ENCODE data around the gene MAPKAP1.

The MAPKAP1 gene

DNA sequence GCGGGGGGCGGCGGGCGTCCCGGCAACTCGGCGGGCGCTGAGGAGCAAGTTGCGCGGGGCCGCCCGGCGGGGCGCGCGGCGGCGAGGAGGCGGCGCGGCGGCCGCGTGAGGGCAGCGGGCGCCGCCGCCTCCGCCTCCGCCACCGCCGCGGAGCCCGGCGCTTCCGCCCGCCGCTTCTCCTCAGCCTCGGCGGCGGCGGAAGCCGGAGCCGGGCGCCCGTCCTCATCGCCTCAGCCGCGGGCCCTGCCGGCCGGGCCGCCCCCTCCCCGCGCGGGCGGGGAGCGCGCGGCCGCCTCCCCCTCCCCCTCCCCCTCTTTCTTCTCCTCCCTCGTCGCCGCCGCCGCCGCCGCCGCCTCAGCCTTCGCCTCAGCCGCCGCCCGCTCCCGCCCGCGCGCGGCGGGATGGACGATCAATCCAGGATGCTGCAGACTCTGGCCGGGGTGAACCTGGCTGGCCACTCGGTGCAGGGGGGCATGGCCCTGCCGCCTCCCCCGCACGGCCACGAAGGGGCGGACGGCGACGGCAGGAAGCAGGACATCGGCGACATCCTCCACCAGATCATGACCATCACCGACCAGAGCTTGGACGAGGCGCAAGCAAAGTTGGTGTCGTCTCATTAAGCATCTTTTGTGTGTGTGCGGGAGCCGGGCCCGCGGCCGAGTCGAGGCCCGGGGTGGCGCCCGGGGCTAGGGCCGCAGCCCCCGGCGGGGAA lies 40.2 kb upstream of the MAPKAP1 start, which contains the start of gene PBX3 (continued):
- no peak for TF ChIP-seq ARNTL (CRISPR knock-in tag; IDR thresholded peaks at IDR 0.05; ENCODE audit: borderline replicate concordance, low read depth)

DNA sequence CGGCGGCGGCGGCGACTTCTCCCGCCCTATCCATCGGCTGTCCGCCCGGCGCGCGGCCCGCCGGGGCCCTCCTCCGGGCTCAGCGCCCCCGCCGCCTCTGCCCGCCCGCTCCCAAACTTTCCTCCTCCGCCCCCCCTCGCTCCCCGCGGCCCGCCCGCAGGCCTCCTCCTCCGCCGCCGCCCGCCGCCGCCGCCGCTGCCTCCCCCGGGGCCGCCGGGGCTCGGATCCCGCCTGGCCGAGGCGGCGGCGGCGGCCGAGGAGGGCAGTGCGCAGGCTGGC lies 39.7 kb upstream of the MAPKAP1 start:
- ATAC-seq, result no peak
- TF ChIP-seq, protein P1, sequence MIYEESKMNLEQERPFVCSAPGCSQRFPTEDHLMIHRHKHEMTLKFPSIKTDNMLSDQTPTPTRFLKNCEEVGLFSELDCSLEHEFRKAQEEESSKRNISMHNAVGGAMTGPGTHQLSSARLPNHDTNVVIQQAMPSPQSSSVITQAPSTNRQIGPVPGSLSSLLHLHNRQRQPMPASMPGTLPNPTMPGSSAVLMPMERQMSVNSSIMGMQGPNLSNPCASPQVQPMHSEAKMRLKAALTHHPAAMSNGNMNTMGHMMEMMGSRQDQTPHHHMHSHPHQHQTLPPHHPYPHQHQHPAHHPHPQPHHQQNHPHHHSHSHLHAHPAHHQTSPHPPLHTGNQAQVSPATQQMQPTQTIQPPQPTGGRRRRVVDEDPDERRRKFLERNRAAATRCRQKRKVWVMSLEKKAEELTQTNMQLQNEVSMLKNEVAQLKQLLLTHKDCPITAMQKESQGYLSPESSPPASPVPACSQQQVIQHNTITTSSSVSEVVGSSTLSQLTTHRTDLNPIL (CRISPR knock-in tag; IDR thresholded peaks at IDR 0.05; ENCODE audit: low read depth), result no peak
- TF ChIP-seq SNAI2 (CRISPR knock-in tag; IDR thresholded peaks at IDR 0.05) (no peak), RARB (CRISPR knock-in tag; IDR thresholded peaks at IDR 0.05) (no peak), ZNF565 (CRISPR knock-in tag; conservative IDR thresholded peaks at IDR 0.05; ENCODE audit: low read depth) (no peak), ESRRG (CRISPR knock-in tag; IDR thresholded peaks at IDR 0.05) (no peak), GLIS3 (CRISPR knock-in tag; IDR thresholded peaks at IDR 0.05) (no peak), ZNF70 (CRISPR knock-in tag; IDR thresholded peaks at IDR 0.05) (no peak), BACH2 (CRISPR knock-in tag; IDR thresholded peaks at IDR 0.05; ENCODE audit: borderline replicate concordance) (no peak), PPARA (CRISPR knock-in tag; IDR thresholded peaks at IDR 0.05; ENCODE audit: borderline replicate concordance) (no peak), ARNTL (CRISPR knock-in tag; IDR thresholded peaks at IDR 0.05; ENCODE audit: borderline replicate concordance, low read depth) (no peak), ZFP30 (CRISPR knock-in tag; IDR thresholded peaks at IDR 0.05) (no peak), TCF4 (CRISPR knock-in tag; IDR thresholded peaks at IDR 0.05; ENCODE audit: borderline replicate concordance) (no peak), TOX (CRISPR knock-in tag; IDR thresholded peaks at IDR 0.05; ENCODE audit: borderline replicate concordance) (no peak), ISL1 (CRISPR knock-in tag; IDR thresholded peaks at IDR 0.05) (no peak), CSDC2 (CRISPR knock-in tag; IDR thresholded peaks at IDR 0.05) (no peak)
- TF ChIP-seq, protein P2, sequence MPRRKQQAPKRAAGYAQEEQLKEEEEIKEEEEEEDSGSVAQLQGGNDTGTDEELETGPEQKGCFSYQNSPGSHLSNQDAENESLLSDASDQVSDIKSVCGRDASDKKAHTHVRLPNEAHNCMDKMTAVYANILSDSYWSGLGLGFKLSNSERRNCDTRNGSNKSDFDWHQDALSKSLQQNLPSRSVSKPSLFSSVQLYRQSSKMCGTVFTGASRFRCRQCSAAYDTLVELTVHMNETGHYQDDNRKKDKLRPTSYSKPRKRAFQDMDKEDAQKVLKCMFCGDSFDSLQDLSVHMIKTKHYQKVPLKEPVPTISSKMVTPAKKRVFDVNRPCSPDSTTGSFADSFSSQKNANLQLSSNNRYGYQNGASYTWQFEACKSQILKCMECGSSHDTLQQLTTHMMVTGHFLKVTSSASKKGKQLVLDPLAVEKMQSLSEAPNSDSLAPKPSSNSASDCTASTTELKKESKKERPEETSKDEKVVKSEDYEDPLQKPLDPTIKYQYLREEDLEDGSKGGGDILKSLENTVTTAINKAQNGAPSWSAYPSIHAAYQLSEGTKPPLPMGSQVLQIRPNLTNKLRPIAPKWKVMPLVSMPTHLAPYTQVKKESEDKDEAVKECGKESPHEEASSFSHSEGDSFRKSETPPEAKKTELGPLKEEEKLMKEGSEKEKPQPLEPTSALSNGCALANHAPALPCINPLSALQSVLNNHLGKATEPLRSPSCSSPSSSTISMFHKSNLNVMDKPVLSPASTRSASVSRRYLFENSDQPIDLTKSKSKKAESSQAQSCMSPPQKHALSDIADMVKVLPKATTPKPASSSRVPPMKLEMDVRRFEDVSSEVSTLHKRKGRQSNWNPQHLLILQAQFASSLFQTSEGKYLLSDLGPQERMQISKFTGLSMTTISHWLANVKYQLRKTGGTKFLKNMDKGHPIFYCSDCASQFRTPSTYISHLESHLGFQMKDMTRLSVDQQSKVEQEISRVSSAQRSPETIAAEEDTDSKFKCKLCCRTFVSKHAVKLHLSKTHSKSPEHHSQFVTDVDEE (CRISPR knock-in tag; IDR thresholded peaks at IDR 0.05), result no peak
- TF ChIP-seq, protein P3, sequence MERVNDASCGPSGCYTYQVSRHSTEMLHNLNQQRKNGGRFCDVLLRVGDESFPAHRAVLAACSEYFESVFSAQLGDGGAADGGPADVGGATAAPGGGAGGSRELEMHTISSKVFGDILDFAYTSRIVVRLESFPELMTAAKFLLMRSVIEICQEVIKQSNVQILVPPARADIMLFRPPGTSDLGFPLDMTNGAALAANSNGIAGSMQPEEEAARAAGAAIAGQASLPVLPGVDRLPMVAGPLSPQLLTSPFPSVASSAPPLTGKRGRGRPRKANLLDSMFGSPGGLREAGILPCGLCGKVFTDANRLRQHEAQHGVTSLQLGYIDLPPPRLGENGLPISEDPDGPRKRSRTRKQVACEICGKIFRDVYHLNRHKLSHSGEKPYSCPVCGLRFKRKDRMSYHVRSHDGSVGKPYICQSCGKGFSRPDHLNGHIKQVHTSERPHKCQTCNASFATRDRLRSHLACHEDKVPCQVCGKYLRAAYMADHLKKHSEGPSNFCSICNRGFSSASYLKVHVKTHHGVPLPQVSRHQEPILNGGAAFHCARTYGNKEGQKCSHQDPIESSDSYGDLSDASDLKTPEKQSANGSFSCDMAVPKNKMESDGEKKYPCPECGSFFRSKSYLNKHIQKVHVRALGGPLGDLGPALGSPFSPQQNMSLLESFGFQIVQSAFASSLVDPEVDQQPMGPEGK (CRISPR knock-in tag; IDR thresholded peaks at IDR 0.05; ENCODE audit: borderline replicate concordance), result no peak

DNA sequence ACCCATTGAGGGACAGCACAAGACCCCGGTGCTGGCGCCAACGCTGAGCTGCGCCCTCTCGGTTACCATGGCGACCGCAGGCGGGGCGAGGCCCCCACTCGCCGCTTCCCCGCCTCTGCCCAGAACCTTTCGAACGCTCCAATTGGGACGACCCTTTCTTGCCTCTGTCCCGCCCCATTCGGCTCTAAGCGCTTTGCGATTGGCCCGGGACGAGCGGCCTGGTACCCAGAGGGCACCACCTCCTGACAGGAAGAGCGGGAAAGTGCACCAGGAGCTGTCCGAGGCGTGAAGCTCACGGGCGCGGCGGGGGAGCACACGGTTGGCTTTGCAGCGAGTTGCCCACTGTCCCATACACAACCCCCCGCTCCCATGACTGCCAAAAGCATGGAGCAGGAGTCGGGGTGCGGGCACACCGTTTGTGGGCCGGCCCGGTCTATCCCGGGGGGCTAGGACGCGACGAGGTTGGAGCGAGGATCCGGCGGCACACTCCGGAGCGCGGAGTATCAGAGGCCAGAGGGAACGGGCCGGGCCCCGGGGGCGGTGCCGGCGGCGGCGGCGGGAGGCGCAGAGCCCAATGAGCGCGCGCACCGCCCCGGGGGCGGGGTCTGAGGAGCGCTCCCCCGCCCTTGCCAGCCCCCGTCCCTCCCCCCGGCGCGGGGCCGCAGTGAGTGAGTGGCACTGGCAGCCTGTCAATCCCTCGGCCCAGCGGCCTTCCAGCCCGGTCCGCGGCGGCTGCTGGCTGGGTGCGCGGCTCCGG lies 39.2 kb upstream of the MAPKAP1 start:
- peak; percentile 90 for ATAC-seq
- TF ChIP-seq, protein P3 (CRISPR knock-in tag; IDR thresholded peaks at IDR 0.05; ENCODE audit: borderline replicate concordance), result no peak
- TF ChIP-seq ZNF70 (CRISPR knock-in tag; IDR thresholded peaks at IDR 0.05) (no peak), TOX (CRISPR knock-in tag; IDR thresholded peaks at IDR 0.05; ENCODE audit: borderline replicate concordance) (no peak), PPARA (CRISPR knock-in tag; IDR thresholded peaks at IDR 0.05; ENCODE audit: borderline replicate concordance) (no peak), CSDC2 (CRISPR knock-in tag; IDR thresholded peaks at IDR 0.05) (peak; percentile 75; the same call in 1 of the 2 replicates), ISL1 (CRISPR knock-in tag; IDR thresholded peaks at IDR 0.05) (no peak), ZC3H10 (CRISPR knock-in tag; IDR thresholded peaks at IDR 0.05) (no peak), OSR1 (CRISPR knock-in tag; IDR thresholded peaks at IDR 0.05) (no peak), ESRRG (CRISPR knock-in tag; IDR thresholded peaks at IDR 0.05) (no peak), TCF4 (CRISPR knock-in tag; IDR thresholded peaks at IDR 0.05; ENCODE audit: borderline replicate concordance) (no peak), ZFP3 (CRISPR knock-in tag; IDR thresholded peaks at IDR 0.05) (0 out of 2 replicates have a peak, but pooled peaks have one; percentile 30), ARNTL (CRISPR knock-in tag; IDR thresholded peaks at IDR 0.05; ENCODE audit: borderline replicate concordance, low read depth) (no peak), RARB (CRISPR knock-in tag; IDR thresholded peaks at IDR 0.05) (no peak)
- TF ChIP-seq, protein P1 (CRISPR knock-in tag; IDR thresholded peaks at IDR 0.05; ENCODE audit: low read depth), result no peak
- TF ChIP-seq, protein P4, sequence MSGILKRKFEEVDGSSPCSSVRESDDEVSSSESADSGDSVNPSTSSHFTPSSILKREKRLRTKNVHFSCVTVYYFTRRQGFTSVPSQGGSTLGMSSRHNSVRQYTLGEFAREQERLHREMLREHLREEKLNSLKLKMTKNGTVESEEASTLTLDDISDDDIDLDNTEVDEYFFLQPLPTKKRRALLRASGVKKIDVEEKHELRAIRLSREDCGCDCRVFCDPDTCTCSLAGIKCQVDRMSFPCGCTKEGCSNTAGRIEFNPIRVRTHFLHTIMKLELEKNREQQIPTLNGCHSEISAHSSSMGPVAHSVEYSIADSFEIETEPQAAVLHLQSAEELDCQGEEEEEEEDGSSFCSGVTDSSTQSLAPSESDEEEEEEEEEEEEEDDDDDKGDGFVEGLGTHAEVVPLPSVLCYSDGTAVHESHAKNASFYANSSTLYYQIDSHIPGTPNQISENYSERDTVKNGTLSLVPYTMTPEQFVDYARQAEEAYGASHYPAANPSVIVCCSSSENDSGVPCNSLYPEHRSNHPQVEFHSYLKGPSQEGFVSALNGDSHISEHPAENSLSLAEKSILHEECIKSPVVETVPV (CRISPR knock-in tag; IDR thresholded peaks at IDR 0.05), result 0 out of 2 replicates have a peak, but pooled peaks have one; percentile 40
- TF ChIP-seq, protein P5, sequence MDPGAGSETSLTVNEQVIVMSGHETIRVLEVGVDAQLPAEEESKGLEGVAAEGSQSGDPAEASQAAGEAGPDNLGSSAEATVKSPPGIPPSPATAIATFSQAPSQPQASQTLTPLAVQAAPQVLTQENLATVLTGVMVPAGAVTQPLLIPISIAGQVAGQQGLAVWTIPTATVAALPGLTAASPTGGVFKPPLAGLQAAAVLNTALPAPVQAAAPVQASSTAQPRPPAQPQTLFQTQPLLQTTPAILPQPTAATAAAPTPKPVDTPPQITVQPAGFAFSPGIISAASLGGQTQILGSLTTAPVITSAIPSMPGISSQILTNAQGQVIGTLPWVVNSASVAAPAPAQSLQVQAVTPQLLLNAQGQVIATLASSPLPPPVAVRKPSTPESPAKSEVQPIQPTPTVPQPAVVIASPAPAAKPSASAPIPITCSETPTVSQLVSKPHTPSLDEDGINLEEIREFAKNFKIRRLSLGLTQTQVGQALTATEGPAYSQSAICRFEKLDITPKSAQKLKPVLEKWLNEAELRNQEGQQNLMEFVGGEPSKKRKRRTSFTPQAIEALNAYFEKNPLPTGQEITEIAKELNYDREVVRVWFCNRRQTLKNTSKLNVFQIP (CRISPR knock-in tag; IDR thresholded peaks at IDR 0.05; ENCODE audit: borderline replicate concordance, low read depth), result no peak
